Endodermal cell (in vitro differentiated cells): ENCODE measurements around the gene RHOT2. TPM values are rescaled to one million over a fixed set of nuclear protein-coding genes. Genes with fewer than 3 reads are reported as not detected.

ENCODE experiments used
- DNase-seq: peaks from one replicate; pipeline ENCODE4 v3.0.0-alpha.2; 2017
- H3K27ac ChIP-seq: 2 replicates; pipeline ENCODE4 v1.5.1; 2013; ENCODE audit warnings: mild to moderate bottlenecking, low read depth, low read length, moderate library complexity
- H3K27me3 ChIP-seq: 2 replicates; pipeline ENCODE4 v1.6.1; 2013; ENCODE audit warnings: mild to moderate bottlenecking, low read length, moderate library complexity; ENCODE audit not compliant: insufficient read depth, control insufficient read depth, poor library complexity, severe bottlenecking
- H3K36me3 ChIP-seq: 2 replicates; pipeline ENCODE4 v1.7.0; 2013; ENCODE audit warnings: mild to moderate bottlenecking, low read length, moderate library complexity; ENCODE audit not compliant: control insufficient read depth, insufficient read depth
- H3K4me1 ChIP-seq: one replicate; pipeline ENCODE4 v1.7.0; 2013; ENCODE audit warnings: low read length; ENCODE audit not compliant: control insufficient read depth, insufficient read depth
- H3K4me3 ChIP-seq: 2 replicates; pipeline ENCODE4 v1.5.1; 2013; ENCODE audit warnings: mild to moderate bottlenecking, low read length, moderate library complexity
- H3K9ac ChIP-seq: 2 replicates; pipeline ENCODE4 v1.6.1; 2013; ENCODE audit warnings: mild to moderate bottlenecking, low read length, moderate library complexity; ENCODE audit not compliant: poor library complexity, severe bottlenecking; ENCODE audit errors: extremely low read depth
- H3K9me3 ChIP-seq: 2 replicates; pipeline ENCODE4 v1.6.1; 2013; ENCODE audit warnings: mild to moderate bottlenecking, low read length, moderate library complexity; ENCODE audit not compliant: control insufficient read depth
- H3K27ac Mint-ChIP-seq: 2 replicates; pipeline ENCODE4 v1.8.0; 2020; ENCODE audit warnings: mixed read lengths
- H3K27me3 Mint-ChIP-seq: 2 replicates; pipeline ENCODE4 v1.8.0; 2021; ENCODE audit warnings: mild to moderate bottlenecking, mixed read lengths; ENCODE audit not compliant: insufficient read depth
- H3K36me3 Mint-ChIP-seq: 2 replicates; pipeline ENCODE4 v1.8.0; 2020; ENCODE audit warnings: low read depth, mixed read lengths
- H3K4me1 Mint-ChIP-seq: 2 replicates; pipeline ENCODE4 v1.8.0; 2020; ENCODE audit warnings: mixed read lengths
- H3K4me3 Mint-ChIP-seq: 2 replicates; pipeline ENCODE4 v1.8.0; 2020; ENCODE audit warnings: mild to moderate bottlenecking, moderate library complexity, mixed read lengths
- H3K9me3 Mint-ChIP-seq: 2 replicates; pipeline ENCODE4 v1.8.0; 2020; ENCODE audit warnings: mild to moderate bottlenecking, mixed read lengths
- WGBS, 2 experiments: methylation state at CpG; one replicate each; pipeline versions ENCODE4 v1.1.5 to v1.1.7; 2013; ENCODE audit warnings: missing lambda C conversion rate in 2 of 2, mixed read lengths in 1 of 2; ENCODE audit not compliant: insufficient coverage in 1 of 2, insufficient read length in 1 of 2; 5-methylcytosine and 5-hydroxymethylcytosine counted together
- total RNA-seq, 2 donors: library from RNA; stranded (reverse); fragmentation: NEBNext Ultra II Directional in 1 of 2; extraction: Animal tissue kit (Norgen Biotek cat#: 25700) in 1 of 2; gene quantifications; 2 replicates in 1 of 2; 3 replicates in 1 of 2; pipeline ENCODE4 v1.2.1, GENCODE V29; 2021
- TF ChIP-seq, protein P1 (sequence below): fragments of 200-600 bp; sonication (generic); conservative IDR thresholded peaks from 2 replicates; pipeline ENCODE4 v1.5.0; 2021; ENCODE audit warnings: antibody characterized with exemption, mild to moderate bottlenecking

The RHOT2 gene
- total RNA-seq, 2 donors from 2014 or later = 180 to 193 TPM

- Histone ChIP-seq H3K9ac (no peak within 1 kb of the TSS), H3K9me3 (no peaks in the 10 kb centered on the region), H3K27me3 (no peaks in the 10 kb centered on the region), H3K27ac (peak within 1 kb of the TSS; percentile 95), H3K4me1 (peaks cover 9% of the 10 kb centered on the region), H3K4me3 (peak within 1 kb of the TSS; percentile 27), H3K36me3 (no peaks in the 10 kb centered on the region)
- H3K4me3 Mint-ChIP-seq = peak within 1 kb of the TSS; percentile 39
- no peak within 1 kb of the TSS for H3K27ac Mint-ChIP-seq
- H3K4me1 Mint-ChIP-seq = no peaks in the 10 kb centered on the region
- no peaks in the 10 kb centered on the region for H3K9me3 Mint-ChIP-seq
- WGBS, 2 experiments = 26 to 33% methylated on average over 8 to 23 of the region's 23 CpGs
- peaks cover 10% of the 10 kb centered on the region for H3K36me3 Mint-ChIP-seq
- no peaks in the 10 kb centered on the region for H3K27me3 Mint-ChIP-seq
- peak; percentile 87 for DNase-seq
- TF ChIP-seq, protein P1, sequence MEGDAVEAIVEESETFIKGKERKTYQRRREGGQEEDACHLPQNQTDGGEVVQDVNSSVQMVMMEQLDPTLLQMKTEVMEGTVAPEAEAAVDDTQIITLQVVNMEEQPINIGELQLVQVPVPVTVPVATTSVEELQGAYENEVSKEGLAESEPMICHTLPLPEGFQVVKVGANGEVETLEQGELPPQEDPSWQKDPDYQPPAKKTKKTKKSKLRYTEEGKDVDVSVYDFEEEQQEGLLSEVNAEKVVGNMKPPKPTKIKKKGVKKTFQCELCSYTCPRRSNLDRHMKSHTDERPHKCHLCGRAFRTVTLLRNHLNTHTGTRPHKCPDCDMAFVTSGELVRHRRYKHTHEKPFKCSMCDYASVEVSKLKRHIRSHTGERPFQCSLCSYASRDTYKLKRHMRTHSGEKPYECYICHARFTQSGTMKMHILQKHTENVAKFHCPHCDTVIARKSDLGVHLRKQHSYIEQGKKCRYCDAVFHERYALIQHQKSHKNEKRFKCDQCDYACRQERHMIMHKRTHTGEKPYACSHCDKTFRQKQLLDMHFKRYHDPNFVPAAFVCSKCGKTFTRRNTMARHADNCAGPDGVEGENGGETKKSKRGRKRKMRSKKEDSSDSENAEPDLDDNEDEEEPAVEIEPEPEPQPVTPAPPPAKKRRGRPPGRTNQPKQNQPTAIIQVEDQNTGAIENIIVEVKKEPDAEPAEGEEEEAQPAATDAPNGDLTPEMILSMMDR = no peak
Observed at GRCh38 chr16:630815-631405, 37.0 kb upstream of the RHOT2 start, which contains the start of gene WFIKKN1. TSS of gene WFIKKN1 (plus strand) at chr16:630985. CDS start at chr16:631254, 269 bp downstream.

DNA sequence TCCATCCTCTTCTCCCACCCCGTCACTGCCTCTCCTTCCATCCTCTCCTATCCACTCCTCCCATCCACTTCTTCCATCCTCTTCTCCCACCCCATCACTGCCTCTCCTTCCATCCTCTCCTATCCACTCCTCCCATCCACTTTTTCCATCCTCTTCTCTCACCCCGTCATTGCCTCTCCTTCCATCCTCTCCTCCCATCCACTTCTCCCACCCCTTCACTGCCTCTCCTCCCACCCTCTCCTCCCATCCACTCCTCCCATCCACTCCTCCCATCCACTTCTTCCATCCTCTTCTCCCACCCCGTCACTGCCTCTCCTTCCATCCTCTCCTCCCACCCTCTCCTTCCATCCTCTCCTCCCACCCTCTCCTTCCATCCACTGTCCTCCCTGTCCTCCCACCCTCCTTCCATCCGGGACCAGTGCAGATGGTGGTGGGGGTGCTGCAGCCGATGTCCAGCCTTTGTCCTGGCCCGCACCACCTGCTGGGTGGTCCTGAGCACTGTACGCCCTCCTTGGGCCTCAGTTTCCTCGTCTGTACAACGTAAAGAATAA lies 36.0 kb upstream of the RHOT2 start:
- H3K9me3 Mint-ChIP-seq = no peaks in the 10 kb centered on the region
- TF ChIP-seq, protein P1 = no peak
- H3K27ac Mint-ChIP-seq = no peak overlapping the region
- H3K4me1 ChIP-seq = peaks cover 9% of the 10 kb centered on the region
- DNase-seq = no peak
- H3K4me3 ChIP-seq = no peak overlapping the region
- no peak overlapping the region for H3K27ac ChIP-seq
- no peak overlapping the region for H3K9ac ChIP-seq
- H3K4me1 Mint-ChIP-seq = no peaks in the 10 kb centered on the region
- peaks cover 4% of the 10 kb centered on the region for H3K36me3 Mint-ChIP-seq
- H3K36me3 ChIP-seq = no peaks in the 10 kb centered on the region
- 76 to 84% methylated on average over 3 to 9 of the region's 9 CpGs for WGBS, 2 experiments
- no peaks in the 10 kb centered on the region for H3K27me3 Mint-ChIP-seq
- H3K4me3 Mint-ChIP-seq = no peak overlapping the region
- no peaks in the 10 kb centered on the region for H3K9me3 ChIP-seq
- no peaks in the 10 kb centered on the region for H3K27me3 ChIP-seq

DNA sequence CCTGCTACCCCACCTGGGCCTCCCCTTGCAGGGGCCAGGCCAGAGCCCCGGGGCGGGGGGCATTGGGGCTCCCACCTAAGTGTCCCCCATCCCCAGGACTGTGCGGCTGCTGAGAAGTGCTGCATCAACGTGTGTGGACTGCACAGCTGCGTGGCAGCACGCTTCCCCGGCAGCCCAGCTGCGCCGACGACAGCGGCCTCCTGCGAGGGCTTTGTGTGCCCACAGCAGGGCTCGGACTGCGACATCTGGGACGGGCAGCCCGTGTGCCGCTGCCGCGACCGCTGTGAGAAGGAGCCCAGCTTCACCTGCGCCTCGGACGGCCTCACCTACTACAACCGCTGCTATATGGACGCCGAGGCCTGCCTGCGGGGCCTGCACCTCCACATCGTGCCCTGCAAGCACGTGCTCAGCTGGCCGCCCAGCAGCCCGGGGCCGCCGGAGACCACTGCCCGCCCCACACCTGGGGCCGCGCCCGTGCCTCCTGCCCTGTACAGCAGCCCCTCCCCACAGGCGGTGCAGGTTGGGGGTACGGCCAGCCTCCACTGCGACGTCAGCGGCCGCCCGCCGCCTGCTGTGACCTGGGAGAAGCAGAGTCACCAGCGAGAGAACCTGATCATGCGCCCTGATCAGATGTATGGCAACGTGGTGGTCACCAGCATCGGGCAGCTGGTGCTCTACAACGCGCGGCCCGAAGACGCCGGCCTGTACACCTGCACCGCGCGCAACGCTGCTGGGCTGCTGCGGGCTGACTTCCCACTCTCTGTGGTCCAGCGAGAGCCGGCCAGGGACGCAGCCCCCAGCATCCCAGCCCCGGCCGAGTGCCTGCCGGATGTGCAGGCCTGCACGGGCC lies 35.2 kb upstream of the RHOT2 start:
- no peak overlapping the region for H3K9ac ChIP-seq
- H3K36me3 Mint-ChIP-seq = no peaks in the 10 kb centered on the region
- no peaks in the 10 kb centered on the region for H3K9me3 Mint-ChIP-seq
- H3K4me3 Mint-ChIP-seq = no peak overlapping the region
- H3K4me1 ChIP-seq = peaks cover 9% of the 10 kb centered on the region
- TF ChIP-seq, protein P1 = no peak
- no peaks in the 10 kb centered on the region for H3K27me3 Mint-ChIP-seq
- no peaks in the 10 kb centered on the region for H3K36me3 ChIP-seq
- no peak overlapping the region for H3K27ac Mint-ChIP-seq
- H3K27ac ChIP-seq = no peak overlapping the region
- H3K27me3 ChIP-seq = no peaks in the 10 kb centered on the region
- no peak for DNase-seq
- no peaks in the 10 kb centered on the region for H3K4me1 Mint-ChIP-seq
- WGBS, 2 experiments = 94 to 96% methylated on average over 54 to 67 of the region's 67 CpGs
- H3K9me3 ChIP-seq = no peaks in the 10 kb centered on the region
- H3K4me3 ChIP-seq = no peak overlapping the region
